GM06990 (cell line): Measurements from ENCODE around the gene EEF2K.
"Not testable (repeated sequence)": the region's sequence is repeated elsewhere in the genome, so short reads cannot be mapped to it uniquely, and the experiment has no call there.

Experiments
- DNase-seq: peaks from one replicate; pipeline ENCODE4 v3.0.0-alpha.2; 2011; ENCODE audit not compliant: insufficient read length; ENCODE audit errors: extremely low read depth
- H3K27me3 ChIP-seq: replicated peaks from 2 replicates; pipeline ENCODE4 v1.6.0; 2011; ENCODE audit warnings: low read length; ENCODE audit not compliant: control insufficient read depth, insufficient read depth
- H3K36me3 ChIP-seq: 2 replicates; pipeline ENCODE4 v1.5.1; 2011; ENCODE audit warnings: low read length; ENCODE audit not compliant: control insufficient read depth, insufficient read depth
- H3K4me3 ChIP-seq: replicated peaks from 2 replicates; pipeline ENCODE4 v1.5.1; 2011; ENCODE audit warnings: low read depth, mild to moderate bottlenecking, control low read depth, low read length
- TF ChIP-seq, protein P1 (sequence below): IDR thresholded peaks from 2 replicates; pipeline ENCODE4 v1.5.1; 2011; ENCODE audit warnings: low read length, control low read depth, mild to moderate bottlenecking, inconsistent platforms; ENCODE audit not compliant: insufficient read depth, poor library complexity, severe bottlenecking

EEF2K gene

DNA sequence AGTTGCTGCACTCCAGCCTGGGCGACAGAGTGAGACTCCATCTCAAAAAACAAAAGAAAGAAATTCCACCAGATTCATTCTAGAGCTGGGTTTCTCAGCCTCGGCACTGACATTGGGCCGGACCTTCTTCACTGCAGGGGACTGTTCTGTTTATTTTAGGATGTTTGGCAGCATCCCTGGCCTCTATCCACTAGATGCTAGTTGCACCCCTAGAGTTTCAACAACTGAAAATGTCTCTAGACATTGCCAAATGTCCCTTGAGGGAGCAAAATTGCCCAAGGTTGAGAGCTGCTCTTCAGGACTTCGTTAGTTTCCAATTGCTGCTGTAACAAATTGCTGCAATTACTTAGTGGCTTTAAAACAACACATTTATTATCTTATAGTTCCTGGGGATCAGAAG is 7.2 kb downstream of the EEF2K start:
- H3K36me3 ChIP-seq, result peaks cover 7% of the 10 kb centered on the region
- no peak overlapping the region for H3K4me3 ChIP-seq
- TF ChIP-seq, protein P1, sequence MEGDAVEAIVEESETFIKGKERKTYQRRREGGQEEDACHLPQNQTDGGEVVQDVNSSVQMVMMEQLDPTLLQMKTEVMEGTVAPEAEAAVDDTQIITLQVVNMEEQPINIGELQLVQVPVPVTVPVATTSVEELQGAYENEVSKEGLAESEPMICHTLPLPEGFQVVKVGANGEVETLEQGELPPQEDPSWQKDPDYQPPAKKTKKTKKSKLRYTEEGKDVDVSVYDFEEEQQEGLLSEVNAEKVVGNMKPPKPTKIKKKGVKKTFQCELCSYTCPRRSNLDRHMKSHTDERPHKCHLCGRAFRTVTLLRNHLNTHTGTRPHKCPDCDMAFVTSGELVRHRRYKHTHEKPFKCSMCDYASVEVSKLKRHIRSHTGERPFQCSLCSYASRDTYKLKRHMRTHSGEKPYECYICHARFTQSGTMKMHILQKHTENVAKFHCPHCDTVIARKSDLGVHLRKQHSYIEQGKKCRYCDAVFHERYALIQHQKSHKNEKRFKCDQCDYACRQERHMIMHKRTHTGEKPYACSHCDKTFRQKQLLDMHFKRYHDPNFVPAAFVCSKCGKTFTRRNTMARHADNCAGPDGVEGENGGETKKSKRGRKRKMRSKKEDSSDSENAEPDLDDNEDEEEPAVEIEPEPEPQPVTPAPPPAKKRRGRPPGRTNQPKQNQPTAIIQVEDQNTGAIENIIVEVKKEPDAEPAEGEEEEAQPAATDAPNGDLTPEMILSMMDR, result no peak
- no peak for DNase-seq
- H3K27me3 ChIP-seq, result no peaks in the 10 kb centered on the region

DNA sequence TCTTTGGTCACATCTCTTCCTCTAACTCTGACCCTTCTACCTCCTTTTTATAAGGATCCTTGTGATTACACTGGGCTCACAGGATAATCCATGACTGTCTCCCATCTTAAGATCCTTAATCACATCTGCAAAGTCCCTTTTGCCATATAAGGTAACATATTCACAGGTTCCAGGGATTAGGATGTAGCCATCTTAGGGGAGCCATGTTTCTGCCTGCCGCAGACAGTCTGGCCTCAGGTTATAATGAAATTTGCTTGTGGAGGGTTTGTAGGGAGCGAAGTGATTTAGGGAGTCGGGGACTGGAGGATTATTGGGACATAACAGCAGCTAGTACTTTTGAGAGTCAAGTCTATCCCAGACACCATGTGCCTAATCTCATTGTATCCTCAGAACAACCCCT is 7.7 kb downstream of the EEF2K start:
- peaks cover 7% of the 10 kb centered on the region for H3K36me3 ChIP-seq

GRCh38 chr16:22214402-22214801 is 8.3 kb downstream of the EEF2K start:
- no peak for DNase-seq
- TF ChIP-seq, protein P1, result no peak
- peaks cover 7% of the 10 kb centered on the region for H3K36me3 ChIP-seq
- no peak overlapping the region for H3K4me3 ChIP-seq
- H3K27me3 ChIP-seq, result no peaks in the 10 kb centered on the region

More for the DNA sequence above, 7.7 kb downstream of the EEF2K start:
- no peaks in the 10 kb centered on the region for H3K27me3 ChIP-seq
- no peak for DNase-seq
- TF ChIP-seq, protein P1, result no peak
- no peak overlapping the region for H3K4me3 ChIP-seq

DNA sequence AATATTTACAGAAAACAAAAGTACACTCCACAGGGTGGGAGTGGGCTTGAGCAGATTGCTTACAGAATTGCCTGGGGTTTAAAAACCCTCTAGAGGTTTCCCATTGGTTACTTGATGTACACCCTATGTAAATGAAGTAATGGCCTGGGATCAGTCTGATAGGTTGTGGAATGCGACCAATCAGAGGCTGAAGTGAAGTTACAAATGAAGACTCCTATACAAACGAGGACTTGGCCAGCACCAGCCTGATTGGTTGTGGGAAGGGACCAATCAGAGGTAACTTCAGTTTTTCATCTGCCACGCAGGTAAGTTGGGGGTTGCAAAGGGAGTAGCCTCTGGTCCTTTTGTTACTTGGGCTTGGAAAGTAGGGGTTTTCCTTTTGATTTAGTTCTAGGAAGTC is 8.8 kb downstream of the EEF2K start:
- no peak for DNase-seq
- Histone ChIP-seq H3K36me3 (peaks cover 5% of the 10 kb centered on the region), H3K27me3 (no peaks in the 10 kb centered on the region), H3K4me3 (no peak overlapping the region)
- TF ChIP-seq, protein P1, result no peak

DNA sequence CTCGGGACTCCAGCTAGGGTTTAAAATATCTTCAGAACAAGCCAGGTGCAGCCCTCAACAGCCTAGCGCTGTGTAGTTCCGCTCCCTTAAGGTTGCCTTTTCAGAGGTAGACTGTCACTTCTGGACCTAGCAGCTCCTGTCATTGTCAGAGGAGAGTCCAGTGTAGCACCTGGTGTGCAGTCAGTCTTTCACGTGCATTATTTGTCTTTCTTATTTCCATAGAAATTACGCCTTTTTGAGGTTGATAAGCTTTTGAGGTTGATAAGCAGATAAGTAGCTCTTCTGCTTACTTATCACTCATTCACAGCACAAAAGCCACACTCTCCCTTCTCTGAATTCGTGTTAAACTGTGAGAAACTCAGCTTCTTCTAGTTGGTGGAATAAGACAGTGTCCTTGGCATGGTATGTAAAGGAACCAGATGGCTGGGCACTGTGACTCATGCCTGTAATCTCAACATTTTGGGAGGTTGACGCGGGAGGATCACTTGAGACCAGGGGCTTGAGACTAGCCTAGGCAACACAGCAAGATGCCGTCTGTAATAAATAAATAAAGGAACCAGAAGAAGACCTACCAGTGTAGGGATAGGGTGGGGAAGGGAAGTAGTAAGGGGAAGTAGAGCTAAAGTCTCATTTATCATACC is 10.2 kb downstream of the EEF2K start:
- Histone ChIP-seq H3K27me3 (no peaks in the 10 kb centered on the region), H3K36me3 (peaks cover 5% of the 10 kb centered on the region), H3K4me3 (no peak overlapping the region)
- DNase-seq, result no peak
- TF ChIP-seq, protein P1, result no peak

GRCh38 chr16:22216832-22217225 is 10.8 kb downstream of the EEF2K start:
- not testable (repeated sequence) for H3K4me3 ChIP-seq, DNase-seq, H3K27me3 ChIP-seq, H3K36me3 ChIP-seq
